ENCODE results near the gene OR2C1. TPM values are rescaled to one million over a fixed set of nuclear protein-coding genes. Genes with fewer than 3 reads are reported as not detected.
A peak's percentile ranks its signal among the peaks of the same experiment; 100 is the strongest.

OR2C1 gene
- total RNA-seq, 6 experiments from 2014 or later = 0.49 TPM; not detected in 5

GRCh38 chr16:3321816-3322215, 33.9 kb upstream of the OR2C1 start:
- intact Hi-C loops (cut with DNase I) = no loop called here
- no peaks in the 10 kb centered on the region for H3K4me1 ChIP-seq
- no peak overlapping the region for H3K27ac ChIP-seq
- WGBS (ENCODE audit: insufficient coverage, low coverage, low lambda C conversion rate, missing lambda C conversion rate) = 49% methylated on average over 2 of the region's 2 CpGs
- no peak for DNase-seq
- no peak for ATAC-seq
- peaks cover 0 to 12% (median 8%) of the 10 kb centered on the region in 4 donors for H3K36me3 ChIP-seq
- no peaks in the 10 kb centered on the region for H3K27me3 ChIP-seq
- peaks cover 0 to 46% (median 26%) of the 10 kb centered on the region in 4 donors for H3K9me3 ChIP-seq
- H3K4me3 ChIP-seq = no peak overlapping the region
- no peak for TF ChIP-seq POLR2A (IDR thresholded peaks at IDR 0.05)
- no peak for TF ChIP-seq CTCF (IDR thresholded peaks at IDR 0.05)

GRCh38 chr16:3327514-3327913, 28.2 kb upstream of the OR2C1 start:
- H3K9me3 ChIP-seq = peaks cover 0 to 6% (median 0%) of the 10 kb centered on the region in 4 donors
- TF ChIP-seq CTCF (IDR thresholded peaks at IDR 0.05) (no peak), POLR2A (IDR thresholded peaks at IDR 0.05) (no peak)
- no peak for DNase-seq
- no peak for ATAC-seq
- WGBS (ENCODE audit: insufficient coverage, low coverage, low lambda C conversion rate, missing lambda C conversion rate) = 77% methylated on average over 4 of the region's 4 CpGs
- H3K27me3 ChIP-seq = no peaks in the 10 kb centered on the region
- no peaks in the 10 kb centered on the region for H3K36me3 ChIP-seq
- intact Hi-C loops (cut with DNase I) = no loop called here
- H3K27ac ChIP-seq = no peak overlapping the region
- no peak overlapping the region for H3K4me3 ChIP-seq
- H3K4me1 ChIP-seq = peaks cover 0 to 4% (median 0%) of the 10 kb centered on the region in 4 donors

GRCh38 chr16:3328104-3328503, 27.6 kb upstream of the OR2C1 start:
- TF ChIP-seq POLR2A (IDR thresholded peaks at IDR 0.05) = no peak
- no peak for TF ChIP-seq CTCF (IDR thresholded peaks at IDR 0.05)
- Histone ChIP-seq H3K27me3 (no peaks in the 10 kb centered on the region), H3K36me3 (no peaks in the 10 kb centered on the region), H3K4me1 (peaks cover 0 to 4% (median 0%) of the 10 kb centered on the region in 4 donors), H3K9me3 (peaks cover 0 to 6% (median 0%) of the 10 kb centered on the region in 4 donors), H3K4me3 (no peak overlapping the region), H3K27ac (no peak overlapping the region)
- ATAC-seq (no peak), DNase-seq (no peak)
- 70% methylated on average over 3 of the region's 3 CpGs for WGBS (ENCODE audit: insufficient coverage, low coverage, low lambda C conversion rate, missing lambda C conversion rate)
- intact Hi-C loops (cut with DNase I) = no loop called here

GRCh38 chr16:3328643-3329042, 27.0 kb upstream of the OR2C1 start:
- peaks cover 0 to 4% (median 0%) of the 10 kb centered on the region in 4 donors for H3K4me1 ChIP-seq
- peaks cover 0 to 6% (median 0%) of the 10 kb centered on the region in 4 donors for H3K9me3 ChIP-seq
- DNase-seq (peak in 2 of 3 donors; percentile 49 to 65), ATAC-seq (peak; percentile 41 to 91 (median 73))
- no peaks in the 10 kb centered on the region for H3K27me3 ChIP-seq
- H3K4me3 ChIP-seq = no peak overlapping the region
- intact Hi-C loops (cut with DNase I) = no loop called here
- 33% methylated on average over 2 of the region's 2 CpGs for WGBS (ENCODE audit: insufficient coverage, low coverage, low lambda C conversion rate, missing lambda C conversion rate)
- H3K27ac ChIP-seq = no peak overlapping the region
- no peaks in the 10 kb centered on the region for H3K36me3 ChIP-seq
- TF ChIP-seq POLR2A (IDR thresholded peaks at IDR 0.05) (no peak), CTCF (IDR thresholded peaks at IDR 0.05) (no peak)

- no peaks in the 10 kb centered on the region for H3K36me3 ChIP-seq
- intact Hi-C loops (cut with DNase I) = no loop called here
- H3K4me1 ChIP-seq = no peaks in the 10 kb centered on the region
- ATAC-seq = no peak
- H3K27me3 ChIP-seq = no peaks in the 10 kb centered on the region
- no peaks in the 10 kb centered on the region for H3K9me3 ChIP-seq
- WGBS (ENCODE audit: insufficient coverage, low coverage, low lambda C conversion rate, missing lambda C conversion rate) = 41% methylated on average over 2 of the region's 2 CpGs
- no peak overlapping the region for H3K4me3 ChIP-seq
- H3K27ac ChIP-seq = no peak overlapping the region
- DNase-seq = no peak
- TF ChIP-seq POLR2A (IDR thresholded peaks at IDR 0.05) (no peak), CTCF (IDR thresholded peaks at IDR 0.05) (no peak)
Measured at GRCh38 chr16:3346041-3346440, 9.6 kb upstream of the OR2C1 start.

Measured in right lobe of liver (tissue), 6 donors.